PC-3 (cell line): ENCODE results near the gene MYO18A. TPM values are rescaled to one million over a fixed set of nuclear protein-coding genes. Genes with fewer than 3 reads are reported as not detected.
"Not testable (repeated sequence)": the region's sequence is repeated elsewhere in the genome, so short reads cannot be mapped to it uniquely, and the experiment has no call there.

ENCODE experiments used
- ATAC-seq: fragments of 200-7000 bp; cut with Tn5 transposase; 2 replicates; pipeline ENCODE4 v1.9.1; 2020; ENCODE audit warnings: mild to moderate bottlenecking, moderate library complexity
- BruUV-seq: library from RNA; stranded (reverse); fragments of 400-500 nt; replicated peaks from 2 replicates; lab custom pipeline; 2021; lab: Mats Ljungman, UMichigan
- CTCF ChIA-PET: fragments of 300-600 bp; sonication (Branson Sonifier 250); formaldehyde crosslinking; loops from one replicate; lab custom pipeline; 2022; ENCODE audit warnings: antibody characterized with exemption; lab: Charles Lee
- POLR2A ChIA-PET: fragments of 300-600 bp; sonication (Branson Sonifier 250); formaldehyde crosslinking; loops from one replicate; lab custom pipeline; 2022; ENCODE audit warnings: antibody characterized with exemption; ENCODE audit not compliant: unreplicated experiment; lab: Charles Lee
- DNase-seq: peaks from one replicate; pipeline ENCODE4 v3.0.0-alpha.2; 2015
- H2AFZ ChIP-seq: fragments of 300-600 bp; sonication (generic); 2 replicates; pipeline ENCODE4 v1.6.0; 2016; ENCODE audit warnings: antibody characterized with exemption, low read length
- H3F3A ChIP-seq: fragments of 300-600 bp; sonication (generic); one replicate; pipeline ENCODE4 v1.6.0; 2017; ENCODE audit warnings: antibody characterized with exemption, low read length, control low read depth, mild to moderate bottlenecking; ENCODE audit not compliant: unreplicated experiment
- H3K27ac ChIP-seq: fragments of 300-600 bp; sonication (generic); 2 replicates; pipeline ENCODE4 v1.5.1; 2016; ENCODE audit warnings: mild to moderate bottlenecking, low read length
- H3K27me3 ChIP-seq: fragments of 300-600 bp; sonication (generic); 2 replicates; pipeline ENCODE4 v1.6.1; 2016; ENCODE audit warnings: low read length, mixed read lengths
- H3K36me3 ChIP-seq: fragments of 300-600 bp; sonication (generic); 2 replicates; pipeline ENCODE4 v1.6.1; 2016; ENCODE audit warnings: low read depth, mixed run types, low read length, mixed read lengths
- H3K4me1 ChIP-seq: fragments of 300-600 bp; sonication (generic); 2 replicates; pipeline ENCODE4 v1.5.1; 2016; ENCODE audit warnings: low read length; ENCODE audit not compliant: insufficient read depth
- H3K4me2 ChIP-seq: fragments of 300-600 bp; sonication (generic); 2 replicates; pipeline ENCODE4 v1.6.0; 2016; ENCODE audit warnings: low read length
- H3K4me3 ChIP-seq: fragments of 300-600 bp; sonication (generic); 2 replicates; pipeline ENCODE4 v1.5.1; 2016; ENCODE audit warnings: mild to moderate bottlenecking, low read length, mixed read lengths
- H3K79me2 ChIP-seq: fragments of 300-600 bp; sonication (generic); 2 replicates; pipeline ENCODE4 v1.6.1; 2017; ENCODE audit warnings: low read length, mixed read lengths
- H3K9ac ChIP-seq: fragments of 300-600 bp; sonication (generic); 2 replicates; pipeline ENCODE4 v1.6.0; 2016; ENCODE audit warnings: mild to moderate bottlenecking, low read length
- H3K9me2 ChIP-seq: fragments of 300-600 bp; sonication (generic); replicated peaks from 2 replicates; pipeline ENCODE4 v1.6.1; 2016; ENCODE audit warnings: mixed run types, low read length, mixed read lengths
- H3K9me3 ChIP-seq: fragments of 300-600 bp; sonication (generic); 2 replicates; pipeline ENCODE4 v1.6.1; 2016; ENCODE audit warnings: low read length, mixed read lengths
- H4K20me1 ChIP-seq: fragments of 300-600 bp; sonication (generic); 2 replicates; pipeline ENCODE4 v1.6.1; 2016; ENCODE audit warnings: low read length, mixed read lengths
- EZH2 ChIP-seq: fragments of 300-600 bp; sonication (generic); IDR thresholded peaks from one replicate; pipeline ENCODE4 v1.6.1; 2017; ENCODE audit warnings: antibody characterized with exemption, mild to moderate bottlenecking, low read length; ENCODE audit not compliant: unreplicated experiment
- EZH2phosphoT487 ChIP-seq: fragments of 300-600 bp; sonication (generic); IDR thresholded peaks from 2 replicates; pipeline ENCODE4 v1.6.1; 2018; ENCODE audit warnings: mild to moderate bottlenecking, antibody characterized with exemption, low read length, borderline replicate concordance
- intact Hi-C: fragments of 100-400 bp; cut with micrococcal nuclease; formaldehyde crosslinking; loops from 2 replicates; pipeline ENCODE4 v1.9.0; 2023
- total RNA-seq: library from RNA; depleted of rRNA; stranded (reverse); fragments of >200 nt; gene quantifications from 2 replicates; pipeline ENCODE4 v1.2.3, GENCODE V29; 2014
- TF ChIP-seq, protein P1 (sequence below): fragments of 300-600 bp; sonication (generic); conservative IDR thresholded peaks from 2 replicates; pipeline ENCODE4 v1.5.1; 2017; ENCODE audit warnings: antibody characterized with exemption, low read depth, mild to moderate bottlenecking, low read length

The MYO18A gene
- total RNA-seq, 1 experiment from 2014 or later: 28.0 TPM

DNA sequence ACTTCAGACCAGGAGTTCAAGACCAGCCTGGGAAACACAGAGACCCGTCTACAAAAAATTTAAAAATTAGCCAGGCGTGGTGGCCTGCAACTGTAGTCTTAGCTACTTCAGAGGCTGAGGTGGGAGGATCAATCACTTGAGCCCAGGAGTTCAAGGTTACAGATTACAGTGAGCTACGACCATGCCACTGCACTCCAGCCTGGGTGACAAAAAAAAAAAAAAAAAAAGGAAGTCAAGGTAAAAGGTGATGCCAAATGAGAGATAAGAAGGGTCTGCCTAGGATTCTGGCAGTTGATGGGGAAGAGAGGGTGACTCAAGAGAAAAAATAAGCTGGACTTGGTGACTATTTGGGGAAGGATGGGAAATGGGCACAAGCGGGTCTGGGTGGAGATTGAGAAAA, 32.5 kb downstream of the MYO18A start:
- BruUV-seq: no TSS peak
- Histone ChIP-seq H3K27ac (no peak overlapping the region), H3K4me1 (peaks cover 42% of the 10 kb centered on the region), H3K9me2 (no peaks in the 10 kb centered on the region), H3K27me3 (no peaks in the 10 kb centered on the region), H3K4me2 (no peak overlapping the region), H3K36me3 (no peaks in the 10 kb centered on the region), H3K9ac (no peak overlapping the region), H4K20me1 (no peaks in the 10 kb centered on the region), H3F3A (no peaks in the 10 kb centered on the region), H3K4me3 (no peak overlapping the region), H2AFZ (no peak overlapping the region), H3K79me2 (no peaks in the 10 kb centered on the region), H3K9me3 (no peaks in the 10 kb centered on the region)
- POLR2A ChIA-PET: no interaction called here
- CTCF ChIA-PET: interaction anchor here (0.7 to 1.4 kb wide), 2 partner anchors 24 to 32 kb away, joined by 3 to 5 read pairs; partner anchors contain the start of gene MYO18A
- DNase-seq: no peak
- intact Hi-C loops: loop anchor here (5.0 kb wide), 1 partner anchor 145 kb away; the partner anchor contains the start of gene NUFIP2
- ATAC-seq: no peak
- TF ChIP-seq EZH2phosphoT487 (no peak), EZH2 (no peak)
- TF ChIP-seq, protein P1, sequence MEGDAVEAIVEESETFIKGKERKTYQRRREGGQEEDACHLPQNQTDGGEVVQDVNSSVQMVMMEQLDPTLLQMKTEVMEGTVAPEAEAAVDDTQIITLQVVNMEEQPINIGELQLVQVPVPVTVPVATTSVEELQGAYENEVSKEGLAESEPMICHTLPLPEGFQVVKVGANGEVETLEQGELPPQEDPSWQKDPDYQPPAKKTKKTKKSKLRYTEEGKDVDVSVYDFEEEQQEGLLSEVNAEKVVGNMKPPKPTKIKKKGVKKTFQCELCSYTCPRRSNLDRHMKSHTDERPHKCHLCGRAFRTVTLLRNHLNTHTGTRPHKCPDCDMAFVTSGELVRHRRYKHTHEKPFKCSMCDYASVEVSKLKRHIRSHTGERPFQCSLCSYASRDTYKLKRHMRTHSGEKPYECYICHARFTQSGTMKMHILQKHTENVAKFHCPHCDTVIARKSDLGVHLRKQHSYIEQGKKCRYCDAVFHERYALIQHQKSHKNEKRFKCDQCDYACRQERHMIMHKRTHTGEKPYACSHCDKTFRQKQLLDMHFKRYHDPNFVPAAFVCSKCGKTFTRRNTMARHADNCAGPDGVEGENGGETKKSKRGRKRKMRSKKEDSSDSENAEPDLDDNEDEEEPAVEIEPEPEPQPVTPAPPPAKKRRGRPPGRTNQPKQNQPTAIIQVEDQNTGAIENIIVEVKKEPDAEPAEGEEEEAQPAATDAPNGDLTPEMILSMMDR: no peak

DNA sequence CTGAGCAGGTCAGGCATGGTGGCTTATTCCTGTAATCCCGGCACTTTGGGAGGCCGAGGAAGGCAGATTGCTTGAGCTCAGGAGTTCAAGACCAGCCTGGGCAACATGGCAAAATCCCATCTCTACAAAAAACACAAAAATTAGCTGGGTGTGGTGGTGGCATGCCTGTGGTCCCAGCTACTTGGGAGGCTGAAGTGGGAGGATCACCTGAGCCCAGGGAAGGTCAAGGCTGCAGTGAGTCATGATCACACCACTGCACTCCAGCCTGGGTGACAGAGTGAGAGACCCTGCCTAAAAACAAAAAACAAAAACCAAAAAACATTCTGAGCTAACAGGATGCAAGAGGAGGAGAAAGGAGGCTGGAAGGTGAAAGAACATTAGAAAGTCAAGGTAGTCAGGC, 33.0 kb downstream of the MYO18A start:
- H3K27ac ChIP-seq, H3K9me2 ChIP-seq, DNase-seq, ATAC-seq, H4K20me1 ChIP-seq, H3K9ac ChIP-seq, H3K9me3 ChIP-seq, POLR2A ChIA-PET, H2AFZ ChIP-seq, BruUV-seq, H3K27me3 ChIP-seq, H3K36me3 ChIP-seq, H3K79me2 ChIP-seq, H3K4me3 ChIP-seq, H3K4me2 ChIP-seq, H3F3A ChIP-seq: not testable (repeated sequence)
- intact Hi-C loops: loop anchor here (5.0 kb wide), 1 partner anchor 145 kb away; the partner anchor contains the start of gene NUFIP2
- H3K4me1 ChIP-seq: peaks cover 38% of the 10 kb centered on the region
- CTCF ChIA-PET: interaction anchor here (0.7 to 1.4 kb wide), 2 partner anchors 23 to 33 kb away, joined by 3 to 5 read pairs; partner anchors contain the start of gene MYO18A

DNA sequence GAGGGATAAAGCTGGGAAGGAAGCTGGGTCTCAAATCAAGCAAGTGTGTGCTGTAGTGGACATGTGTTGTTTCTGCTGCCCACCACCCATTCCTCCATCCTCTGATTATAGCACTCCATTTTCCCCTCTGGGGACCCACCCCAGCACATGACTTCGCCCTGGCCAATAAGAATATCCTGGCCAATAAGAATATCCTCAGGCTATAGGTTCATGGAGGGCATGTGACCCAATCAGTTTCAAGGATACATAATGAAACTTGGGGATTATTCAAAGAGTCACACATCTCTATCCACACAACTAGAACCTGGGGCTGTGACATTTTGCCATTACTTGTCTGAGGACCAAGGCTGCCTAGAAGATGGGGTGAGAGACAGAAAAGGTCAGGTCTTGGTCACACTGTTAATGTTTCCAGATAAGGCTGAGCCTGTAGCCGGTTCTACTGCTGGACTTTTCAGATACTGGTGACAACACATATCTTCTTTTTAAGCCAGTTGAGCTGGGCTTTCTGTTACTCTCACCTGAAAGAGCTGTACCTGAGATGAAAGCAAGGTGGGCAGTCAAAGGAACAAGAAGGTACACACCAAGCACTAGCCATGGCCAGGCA, 33.7 kb downstream of the MYO18A start:
- DNase-seq (no peak), ATAC-seq (no peak)
- no peaks in the 10 kb centered on the region for H3K27me3 ChIP-seq
- H3K9me3 ChIP-seq: no peaks in the 10 kb centered on the region
- H3K9me2 ChIP-seq: no peaks in the 10 kb centered on the region
- H4K20me1 ChIP-seq: no peaks in the 10 kb centered on the region
- no peak overlapping the region for H2AFZ ChIP-seq
- no peaks in the 10 kb centered on the region for H3K36me3 ChIP-seq
- no peak overlapping the region for H3K9ac ChIP-seq
- no peaks in the 10 kb centered on the region for H3K79me2 ChIP-seq
- peaks cover 31% of the 10 kb centered on the region for H3K4me1 ChIP-seq
- no TSS peak for BruUV-seq
- intact Hi-C loops: loop anchor here (5.0 kb wide), 1 partner anchor 146 kb away; the partner anchor contains the start of gene NUFIP2
- no peak overlapping the region for H3K27ac ChIP-seq
- no peak overlapping the region for H3K4me3 ChIP-seq
- ChIA-PET POLR2A (no interaction called here), CTCF (interaction anchor here (2.1 kb wide), 1 partner anchor 22 kb away, joined by 23 read pairs; no protein-coding TSS in a partner anchor)
- TF ChIP-seq, protein P1: no peak
- TF ChIP-seq EZH2phosphoT487 (no peak), EZH2 (no peak)
- H3F3A ChIP-seq: no peaks in the 10 kb centered on the region
- H3K4me2 ChIP-seq: no peak overlapping the region
